ENCODE data around the gene CYB5D1. TPM values are rescaled to one million over a fixed set of nuclear protein-coding genes. Genes with fewer than 3 reads are reported as not detected.

CYB5D1 gene
- total RNA-seq, 1 donor from 2014 or later: 9.0 TPM

DNA sequence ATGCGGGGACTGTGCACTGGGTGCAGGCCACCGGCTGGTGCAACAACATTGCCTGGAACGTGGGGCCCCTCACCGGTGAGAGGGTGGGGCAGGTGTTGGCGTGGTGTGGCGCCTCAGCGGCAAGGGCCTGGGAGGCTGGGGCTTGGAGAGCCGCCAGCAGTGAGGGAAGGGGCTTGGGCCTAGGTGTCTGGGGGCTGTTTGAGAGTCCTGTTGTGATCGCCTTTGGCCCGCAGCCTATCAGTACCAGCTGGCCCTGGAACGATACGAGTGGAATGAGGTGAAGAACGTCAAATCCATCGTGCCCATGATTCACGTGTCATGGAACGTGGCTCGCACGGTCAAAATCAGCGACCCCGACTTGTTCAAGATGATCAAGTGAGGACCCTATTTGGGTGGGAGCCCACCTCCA lies 5.5 kb upstream of the CYB5D1 start:
- Histone ChIP-seq H3K4me3 (ENCODE audit: low read depth, low read length) (no peak overlapping the region), H3K36me3 (ENCODE audit: control insufficient read depth, insufficient read depth, low read length) (peaks cover 50% of the 10 kb centered on the region), H3K27me3 (ENCODE audit: control insufficient read depth, insufficient read depth, low read length) (no peaks in the 10 kb centered on the region)
- no peak for DNase-seq (ENCODE audit: low read depth)
- no peak for FAIRE-seq
- no peak for TF ChIP-seq CTCF (IDR thresholded peaks at IDR 0.05; ENCODE audit: insufficient read depth, low read length, severe bottlenecking)

- H3K4me3 ChIP-seq (ENCODE audit: low read depth, low read length): no peak overlapping the region
- no peak for FAIRE-seq
- TF ChIP-seq CTCF (IDR thresholded peaks at IDR 0.05; ENCODE audit: insufficient read depth, low read length, severe bottlenecking): no peak
- no peaks in the 10 kb centered on the region for H3K27me3 ChIP-seq (ENCODE audit: control insufficient read depth, insufficient read depth, low read length)
- H3K36me3 ChIP-seq (ENCODE audit: control insufficient read depth, insufficient read depth, low read length): peaks cover 45% of the 10 kb centered on the region
- DNase-seq (ENCODE audit: low read depth): no peak
Observed at GRCh38 chr17:7852919-7853690, 4.7 kb upstream of the CYB5D1 start.

DNA sequence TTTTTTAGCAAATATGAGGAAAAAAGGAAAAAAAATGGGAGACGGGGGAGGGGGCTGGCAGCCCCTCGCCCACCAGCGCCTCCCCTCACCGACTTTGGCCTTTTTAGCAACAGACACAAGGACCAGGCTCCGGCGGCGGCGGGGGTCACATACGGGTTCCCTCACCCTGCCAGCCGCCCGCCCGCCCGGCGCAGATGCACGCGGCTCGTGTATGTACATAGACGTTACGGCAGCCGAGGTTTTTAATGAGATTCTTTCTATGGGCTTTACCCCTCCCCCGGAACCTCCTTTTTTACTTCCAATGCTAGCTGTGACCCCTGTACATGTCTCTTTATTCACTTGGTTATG lies 4.1 kb upstream of the CYB5D1 start:
- H3K4me3 ChIP-seq (ENCODE audit: low read depth, low read length): no peak overlapping the region
- TF ChIP-seq CTCF (IDR thresholded peaks at IDR 0.05; ENCODE audit: insufficient read depth, low read length, severe bottlenecking): no peak
- FAIRE-seq: no peak

DNA sequence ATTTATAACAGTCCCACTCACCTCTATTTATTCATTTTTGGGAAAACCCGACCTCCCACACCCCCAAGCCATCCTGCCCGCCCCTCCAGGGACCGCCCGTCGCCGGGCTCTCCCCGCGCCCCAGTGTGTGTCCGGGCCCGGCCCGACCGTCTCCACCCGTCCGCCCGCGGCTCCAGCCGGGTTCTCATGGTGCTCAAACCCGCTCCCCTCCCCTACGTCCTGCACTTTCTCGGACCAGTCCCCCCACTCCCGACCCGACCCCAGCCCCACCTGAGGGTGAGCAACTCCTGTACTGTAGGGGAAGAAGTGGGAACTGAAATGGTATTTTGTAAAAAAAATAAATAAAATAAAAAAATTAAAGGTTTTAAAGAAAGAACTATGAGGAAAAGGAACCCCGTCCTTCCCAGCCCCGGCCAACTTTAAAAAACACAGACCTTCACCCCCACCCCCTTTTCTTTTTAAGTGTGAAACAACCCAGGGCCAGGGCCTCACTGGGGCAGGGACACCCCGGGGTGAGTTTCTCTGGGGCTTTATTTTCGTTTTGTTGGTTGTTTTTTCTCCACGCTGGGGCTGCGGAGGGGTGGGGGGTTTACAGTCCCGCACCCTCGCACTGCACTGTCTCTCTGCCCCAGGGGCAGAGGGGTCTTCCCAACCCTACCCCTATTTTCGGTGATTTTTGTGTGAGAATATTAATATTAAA lies 3.6 kb upstream of the CYB5D1 start:
- DNase-seq (ENCODE audit: low read depth): no peak
- Histone ChIP-seq H3K4me3 (ENCODE audit: low read depth, low read length) (no peak overlapping the region), H3K36me3 (ENCODE audit: control insufficient read depth, insufficient read depth, low read length) (peaks cover 40% of the 10 kb centered on the region), H3K27me3 (ENCODE audit: control insufficient read depth, insufficient read depth, low read length) (no peaks in the 10 kb centered on the region)
- FAIRE-seq: no peak
- TF ChIP-seq CTCF (IDR thresholded peaks at IDR 0.05; ENCODE audit: insufficient read depth, low read length, severe bottlenecking): no peak

More for the DNA sequence above, 4.1 kb upstream of the CYB5D1 start:
- Histone ChIP-seq H3K27me3 (ENCODE audit: control insufficient read depth, insufficient read depth, low read length) (no peaks in the 10 kb centered on the region), H3K36me3 (ENCODE audit: control insufficient read depth, insufficient read depth, low read length) (peaks cover 44% of the 10 kb centered on the region)
- DNase-seq (ENCODE audit: low read depth): no peak

GRCh38 chr17:7854851-7855659 lies 2.7 kb upstream of the CYB5D1 start, which contains the start of gene TMEM88:
TSS of gene TMEM88 (plus strand) at chr17:7855066. CDS start at chr17:7855075, 9 bp downstream.
- Histone ChIP-seq H3K27me3 (ENCODE audit: control insufficient read depth, insufficient read depth, low read length) (no peaks in the 10 kb centered on the region), H3K4me3 (ENCODE audit: low read depth, low read length) (no peak within 1 kb of the TSS), H3K36me3 (ENCODE audit: control insufficient read depth, insufficient read depth, low read length) (peaks cover 34% of the 10 kb centered on the region)
- FAIRE-seq (no peak), DNase-seq (ENCODE audit: low read depth) (no peak)
- no peak for TF ChIP-seq CTCF (IDR thresholded peaks at IDR 0.05; ENCODE audit: insufficient read depth, low read length, severe bottlenecking)

All from bronchial epithelial cell (primary cell).